HFFc6 (cell line): ENCODE data around the gene TPST2. TPM values are rescaled to one million over a fixed set of nuclear protein-coding genes. Genes with fewer than 3 reads are reported as not detected.

Experiments used
- DNase-seq: peaks from one replicate; pipeline ENCODE4 v3.0.0-alpha.2; 2018
- H3K27ac Mint-ChIP-seq: 2 replicates; pipeline ENCODE4 v1.8.0; 2020; ENCODE audit warnings: mild to moderate bottlenecking, mixed read lengths
- H3K27me3 Mint-ChIP-seq: 2 replicates; pipeline ENCODE4 v1.8.0; 2021; ENCODE audit warnings: mild to moderate bottlenecking, moderate library complexity, mixed read lengths; ENCODE audit not compliant: insufficient read depth
- H3K36me3 Mint-ChIP-seq: 2 replicates; pipeline ENCODE4 v1.8.0; 2021; ENCODE audit warnings: low read depth, mixed read lengths
- H3K4me1 Mint-ChIP-seq: 2 replicates; pipeline ENCODE4 v1.8.0; 2020; ENCODE audit warnings: low read depth, mixed read lengths
- H3K4me3 Mint-ChIP-seq: 2 replicates; pipeline ENCODE4 v1.8.0; 2020; ENCODE audit warnings: mild to moderate bottlenecking, moderate library complexity, mixed read lengths
- H3K9me3 Mint-ChIP-seq: 2 replicates; pipeline ENCODE4 v1.8.0; 2020; ENCODE audit warnings: mild to moderate bottlenecking, mixed read lengths
- CTCF ChIP-seq: fragments of 200-600 bp; sonication (generic); IDR thresholded peaks from 2 replicates; pipeline ENCODE4 v1.5.0; 2021; ENCODE audit warnings: antibody characterized with exemption, mild to moderate bottlenecking
- total RNA-seq, 6 experiments: library from RNA; stranded (reverse); fragmentation: NEBNext Ultra II Directional; extraction: Animal tissue kit (Norgen Biotek cat#: 25700); gene quantifications; 2 replicates in 1 of 6; 3 replicates in 5 of 6; pipeline ENCODE4 v1.2.3, GENCODE V29; 2021

TPST2 gene
- total RNA-seq, 6 experiments from 2014 or later = 66.8 to 75.5 (median 73.8) TPM

- Mint-ChIP-seq H3K9me3 (no peaks in the 10 kb centered on the region), H3K4me1 (peaks cover 3% of the 10 kb centered on the region), H3K27me3 (no peaks in the 10 kb centered on the region), H3K27ac (no peak overlapping the region), H3K4me3 (no peak overlapping the region), H3K36me3 (peaks cover 10% of the 10 kb centered on the region)
- TF ChIP-seq CTCF = no peak
- no peak for DNase-seq
Observed at GRCh38 chr22:26541167-26541819, 48.6 kb downstream of the TPST2 start.

GRCh38 chr22:26540119-26540518 is 49.8 kb downstream of the TPST2 start:
- H3K4me1 Mint-ChIP-seq = no peaks in the 10 kb centered on the region; the same call in none of the 2 replicates
- peaks cover 7% of the 10 kb centered on the region for H3K36me3 Mint-ChIP-seq
- H3K27ac Mint-ChIP-seq = no peak overlapping the region
- no peaks in the 10 kb centered on the region for H3K27me3 Mint-ChIP-seq
- no peak for DNase-seq
- no peak for TF ChIP-seq CTCF
- no peak overlapping the region for H3K4me3 Mint-ChIP-seq
- H3K9me3 Mint-ChIP-seq = no peaks in the 10 kb centered on the region

GRCh38 chr22:26536762-26537134 is 53.2 kb downstream of the TPST2 start:
- Mint-ChIP-seq H3K36me3 (peaks cover 12% of the 10 kb centered on the region), H3K9me3 (no peaks in the 10 kb centered on the region), H3K27ac (no peak overlapping the region), H3K4me3 (no peak overlapping the region), H3K27me3 (no peaks in the 10 kb centered on the region), H3K4me1 (peaks cover 4% of the 10 kb centered on the region; the same call in 1 of the 2 replicates)
- no peak for DNase-seq
- TF ChIP-seq CTCF = no peak

GRCh38 chr22:26536056-26536761 is 53.7 kb downstream of the TPST2 start:
- Mint-ChIP-seq H3K36me3 (peaks cover 12% of the 10 kb centered on the region), H3K4me3 (no peak overlapping the region), H3K27ac (no peak overlapping the region), H3K4me1 (peaks cover 4% of the 10 kb centered on the region; the same call in 1 of the 2 replicates), H3K9me3 (no peaks in the 10 kb centered on the region), H3K27me3 (no peaks in the 10 kb centered on the region)
- TF ChIP-seq CTCF = no peak
- DNase-seq = no peak

DNA sequence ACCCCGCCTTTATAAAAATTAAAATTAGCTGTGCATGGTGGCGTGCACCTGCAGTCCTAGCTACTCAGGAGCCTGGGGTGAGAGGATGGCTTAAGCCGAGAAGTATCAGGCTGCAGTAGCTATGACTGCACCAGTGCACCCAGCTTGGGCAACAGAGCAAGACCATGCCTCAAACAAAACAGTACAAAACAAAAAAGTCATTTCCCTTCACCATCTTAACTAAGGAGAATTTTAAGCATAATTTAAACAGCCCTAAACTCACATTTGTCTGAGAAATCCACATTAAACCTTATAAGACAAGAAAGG is 54.4 kb downstream of the TPST2 start:
- no peak for DNase-seq
- H3K9me3 Mint-ChIP-seq = no peaks in the 10 kb centered on the region
- no peak overlapping the region for H3K27ac Mint-ChIP-seq
- no peak for TF ChIP-seq CTCF
- H3K27me3 Mint-ChIP-seq = no peaks in the 10 kb centered on the region
- peaks cover 4% of the 10 kb centered on the region; the same call in 1 of the 2 replicates for H3K4me1 Mint-ChIP-seq
- no peak overlapping the region for H3K4me3 Mint-ChIP-seq
- H3K36me3 Mint-ChIP-seq = peaks cover 12% of the 10 kb centered on the region
